HCT116 (cell line): Measurements from ENCODE around the gene GDF2. TPM values are rescaled to one million over a fixed set of nuclear protein-coding genes. Genes with fewer than 3 reads are reported as not detected.

Source experiments
- ATAC-seq: fragments of 200-7000 bp; cut with Tn5 transposase; 2 replicates; pipeline ENCODE4 v1.9.1; 2020; ENCODE audit warnings: mild to moderate bottlenecking, moderate library complexity
- BruUV-seq: library from RNA; stranded (reverse); fragments of 400-500 nt; replicated peaks from 2 replicates; lab custom pipeline; 2021; lab: Mats Ljungman, UMichigan
- CTCF ChIA-PET: fragments of 300-600 bp; sonication (Branson Sonifier 250); formaldehyde crosslinking; loops from one replicate; lab custom pipeline; 2021; ENCODE audit warnings: antibody characterized with exemption; lab: Charles Lee
- POLR2A ChIA-PET: fragments of 300-600, 350-600 bp; sonication (Branson Sonifier 250); formaldehyde crosslinking; loops from one replicate; lab custom pipeline; 2021; ENCODE audit warnings: antibody characterized with exemption; lab: Charles Lee
- RAD21 ChIA-PET, 2 experiments: fragments of 300-600 bp; sonication (Branson Sonifier 250); formaldehyde crosslinking; loops; one replicate each; lab custom pipeline; 2023; ENCODE audit warnings: low total read pairs in 2 of 2; ENCODE audit not compliant: uncharacterized antibody in 2 of 2, unreplicated experiment in 2 of 2, low non-redundant PET in 1 of 2; lab: Charles Lee
- DNase-seq: peaks from one replicate; pipeline ENCODE4 v3.0.0-alpha.2; 2010; ENCODE audit warnings: low read depth, low spot score
- H2AFZ ChIP-seq: fragments of 200-600 bp; shearing (Covaris generic), sonication (generic); 2 replicates; pipeline ENCODE4 v1.6.1; 2017; ENCODE audit warnings: low read depth, mixed run types, mixed read lengths, antibody characterized with exemption, low read length; ENCODE audit not compliant: poor library complexity, severe bottlenecking
- H3K27ac ChIP-seq: 2 replicates; pipeline ENCODE4 v1.5.1; 2012; ENCODE audit warnings: low read depth, low read length
- H3K27me3 ChIP-seq: fragments of 200-600 bp; sonication (generic); 2 replicates; pipeline ENCODE4 v1.6.1; 2016; ENCODE audit warnings: mixed run types, low read length, mixed read lengths; ENCODE audit not compliant: insufficient read depth
- H3K36me3 ChIP-seq, 2 experiments: fragments of 200-500 bp in 1 of 2; fragments of 200-600 bp in 1 of 2; sonication (Bioruptor generic) in 1 of 2; sonication (generic) in 1 of 2; 2 replicates each; pipeline versions ENCODE4 v1.5.1 to v1.6.1; 2014 to 2016; ENCODE audit warnings: low read length in 2 of 2, inconsistent platforms in 1 of 2, mixed read lengths in 1 of 2, mixed run types in 1 of 2; ENCODE audit not compliant: insufficient read depth in 2 of 2, control insufficient read depth in 1 of 2
- H3K4me1 ChIP-seq, 2 experiments: fragments of 200-600 bp in 1 of 2; sonication (generic) in 1 of 2; 2 replicates each; pipeline versions ENCODE4 v1.5.1 to v1.6.1; 2012 to 2017; ENCODE audit warnings: low read length in 2 of 2, inconsistent platforms in 1 of 2, mild to moderate bottlenecking in 1 of 2, mixed read lengths in 1 of 2, mixed run types in 1 of 2, moderate library complexity in 1 of 2; ENCODE audit not compliant: insufficient read depth in 2 of 2, control insufficient read depth in 1 of 2
- H3K4me2 ChIP-seq: fragments of 200-600 bp; sonication (generic); 2 replicates; pipeline ENCODE4 v1.6.1; 2017; ENCODE audit warnings: mixed run types, low read length, mixed read lengths
- H3K4me3 ChIP-seq, 2 experiments: fragments of 200-600 bp in 1 of 2; sonication (generic) in 1 of 2; replicated peaks in 1 of 2; 2 replicates each; pipeline ENCODE4 v1.5.1; 2011 to 2016; ENCODE audit warnings: low read length in 2 of 2, control low read depth in 1 of 2, low read depth in 1 of 2, mild to moderate bottlenecking in 1 of 2, mixed read lengths in 1 of 2, mixed run types in 1 of 2
- H3K79me2 ChIP-seq: fragments of 200-600 bp; sonication (generic); 2 replicates; pipeline ENCODE4 v1.6.1; 2017; ENCODE audit warnings: mild to moderate bottlenecking, mixed run types, low read length, moderate library complexity, mixed read lengths; ENCODE audit not compliant: insufficient read depth
- H3K9ac ChIP-seq: fragments of 200-600 bp; sonication (generic); 2 replicates; pipeline ENCODE4 v1.6.1; 2016; ENCODE audit warnings: low read length, mixed read lengths
- H3K9me2 ChIP-seq: fragments of 200-600 bp; sonication (generic), shearing (Covaris generic); 2 replicates; pipeline ENCODE4 v1.6.1; 2017; ENCODE audit warnings: mixed run types, mild to moderate bottlenecking, moderate library complexity; ENCODE audit not compliant: insufficient read depth
- H3K9me3 ChIP-seq, 2 experiments: fragments of 200-500 bp in 1 of 2; fragments of 200-600 bp in 1 of 2; sonication (Bioruptor generic) in 1 of 2; sonication (generic) in 1 of 2; 2 replicates each; pipeline ENCODE4 v1.6.1; 2014 to 2017; ENCODE audit warnings: low read length in 2 of 2, mixed read lengths in 2 of 2, inconsistent platforms in 1 of 2, low read depth in 1 of 2, mild to moderate bottlenecking in 1 of 2, mixed run types in 1 of 2, moderate library complexity in 1 of 2; ENCODE audit not compliant: control insufficient read depth in 1 of 2, insufficient read depth in 1 of 2
- H4K20me1 ChIP-seq: fragments of 200-600 bp; sonication (generic), shearing (Covaris generic); 2 replicates; pipeline ENCODE4 v1.6.1; 2017; ENCODE audit warnings: mixed run types, mild to moderate bottlenecking, moderate library complexity; ENCODE audit not compliant: insufficient read depth
- ATF3 ChIP-seq: IDR thresholded peaks from 2 replicates; pipeline ENCODE4 v1.6.1; 2012
- CBX3 ChIP-seq: IDR thresholded peaks from 2 replicates; pipeline ENCODE4 v1.6.1; 2012; ENCODE audit warnings: low read depth
- CTCF ChIP-seq, 3 experiments: fragments of 200-600 bp in 1 of 3; sonication (generic) in 1 of 3; IDR thresholded peaks in 2 of 3; conservative IDR thresholded peaks in 1 of 3; 2 replicates each; pipeline ENCODE4 v1.5.1; 2012 to 2017; ENCODE audit warnings: low read depth in 2 of 3, low read length in 2 of 3, antibody characterized with exemption in 1 of 3, borderline replicate concordance in 1 of 3, control low read depth in 1 of 3, mild to moderate bottlenecking in 1 of 3, mixed read lengths in 1 of 3, mixed run types in 1 of 3, moderate library complexity in 1 of 3; ENCODE audit not compliant: insufficient read depth in 1 of 3
- EGR1 ChIP-seq: IDR thresholded peaks from 2 replicates; pipeline ENCODE4 v1.6.1; 2012; ENCODE audit warnings: low read depth
- EZH2 ChIP-seq: fragments of 200-600 bp; sonication (generic); IDR thresholded peaks from 2 replicates; pipeline ENCODE4 v1.6.1; 2017; ENCODE audit warnings: antibody characterized with exemption, mixed run types
- EZH2phosphoT487 ChIP-seq: fragments of 200-600 bp; IDR thresholded peaks from 2 replicates; pipeline ENCODE4 v1.6.1; 2018; ENCODE audit warnings: antibody characterized with exemption, borderline replicate concordance
- MAX ChIP-seq: IDR thresholded peaks from 2 replicates; pipeline ENCODE4 v1.6.1; 2012
- POLR2A ChIP-seq: IDR thresholded peaks from 2 replicates; pipeline ENCODE4 v1.7.0; 2011; ENCODE audit warnings: borderline replicate concordance; ENCODE audit not compliant: insufficient read depth, insufficient read length; ENCODE audit errors: extremely low read depth
- POLR2AphosphoS5 ChIP-seq: IDR thresholded peaks from 2 replicates; pipeline ENCODE4 v1.6.1; 2011; ENCODE audit warnings: mild to moderate bottlenecking, low read depth, low read length, moderate library complexity
- RAD21 ChIP-seq: IDR thresholded peaks from 2 replicates; pipeline ENCODE4 v1.6.1; 2012; ENCODE audit warnings: low read depth, mild to moderate bottlenecking
- SIN3A ChIP-seq: IDR thresholded peaks from 2 replicates; pipeline ENCODE4 v1.6.1; 2012; ENCODE audit warnings: low read depth
- ZBTB33 ChIP-seq: IDR thresholded peaks from 2 replicates; pipeline ENCODE4 v1.6.1; 2011; ENCODE audit warnings: mild to moderate bottlenecking, low read length, moderate library complexity; ENCODE audit not compliant: insufficient replicate concordance; ENCODE audit errors: extremely low read depth
- ZFX ChIP-seq: fragments of 450-650 bp; IDR thresholded peaks from 2 replicates; pipeline ENCODE4 v1.6.1; 2017
- ZNF274 ChIP-seq: fragments of 200-500 bp; sonication (Bioruptor generic); IDR thresholded peaks from 2 replicates; pipeline ENCODE4 v1.6.1; 2014; ENCODE audit warnings: mild to moderate bottlenecking, low read depth, low read length, inconsistent platforms
- intact Hi-C: fragments of 100-400 bp; cut with micrococcal nuclease; formaldehyde crosslinking; loops from 2 replicates; pipeline ENCODE4 v1.10.0; 2022
- total RNA-seq: library from RNA; stranded (reverse); gene quantifications from one replicate; pipeline ENCODE4 v1.2.1, GENCODE V29; 2021; ENCODE audit not compliant: unreplicated experiment

The GDF2 gene
- total RNA-seq, 1 experiment from 2014 or later = not detected

- Histone ChIP-seq H3K4me3 (no peak overlapping the region), H3K36me3 (no peaks in the 10 kb centered on the region), H4K20me1 (no peaks in the 10 kb centered on the region), H3K27me3 (no peaks in the 10 kb centered on the region), H3K4me1 (peaks cover 0 to 6% of the 10 kb centered on the region in 2 experiments; a peak in 1 of 4 replicates), H2AFZ (no peak overlapping the region), H3K9me3 (no peaks in the 10 kb centered on the region), H3K27ac (no peak overlapping the region), H3K79me2 (no peaks in the 10 kb centered on the region), H3K9me2 (no peaks in the 10 kb centered on the region), H3K9ac (no peak overlapping the region), H3K4me2 (no peak overlapping the region)
- POLR2A ChIA-PET = no interaction called here
- TF ChIP-seq EGR1 = no peak
- TF ChIP-seq ATF3 = no peak
- TF ChIP-seq ZBTB33 = no peak
- TF ChIP-seq MAX = no peak
- TF ChIP-seq EZH2phosphoT487 = no peak
- ATAC-seq = no peak
- BruUV-seq = no TSS peak
- intact Hi-C loops = no loop called here
- DNase-seq = no peak
- RAD21 ChIA-PET = no interaction called here
- CTCF ChIA-PET = no interaction called here
Measured at GRCh38 chr10:47356708-47357107, 34.5 kb downstream of the GDF2 start.

GRCh38 chr10:47357131-47357582 is 34.9 kb downstream of the GDF2 start:
- no peak for TF ChIP-seq POLR2AphosphoS5
- no peak for TF ChIP-seq SIN3A
- TF ChIP-seq ZNF274 = no peak
- no peak for TF ChIP-seq EZH2
- TF ChIP-seq ZFX = no peak
- no peak for TF ChIP-seq MAX
- TF ChIP-seq EZH2phosphoT487 = no peak
- TF ChIP-seq CBX3 = no peak
- TF ChIP-seq CTCF (IDR thresholded peaks at IDR 0.05 in 2 of 3, conservative IDR thresholded peaks at IDR 0.05 in 1 of 3; ENCODE audit: borderline replicate concordance in 1 of 3, insufficient read depth in 1 of 3, low read depth in 2 of 3, low read length in 2 of 3) = no peak
- no peak for TF ChIP-seq RAD21
- no peak for TF ChIP-seq POLR2A
- RAD21 ChIA-PET = no interaction called here
- no peaks in the 10 kb centered on the region for H3K9me2 ChIP-seq
- H2AFZ ChIP-seq = no peak overlapping the region
- CTCF ChIA-PET = no interaction called here
- no peak for ATAC-seq
- H3K9me3 ChIP-seq = no peaks in the 10 kb centered on the region
- intact Hi-C loops = no loop called here
- BruUV-seq = no TSS peak
- no peak overlapping the region for H3K27ac ChIP-seq
- H3K36me3 ChIP-seq = no peaks in the 10 kb centered on the region
- H3K4me2 ChIP-seq = no peak overlapping the region
- no peak overlapping the region for H3K9ac ChIP-seq
- H3K79me2 ChIP-seq = no peaks in the 10 kb centered on the region
- POLR2A ChIA-PET = no interaction called here
- no peak overlapping the region for H3K4me3 ChIP-seq
- H4K20me1 ChIP-seq = no peaks in the 10 kb centered on the region
- peaks cover 0 to 9% of the 10 kb centered on the region in 2 experiments; a peak in 1 of 4 replicates for H3K4me1 ChIP-seq
- H3K27me3 ChIP-seq = no peaks in the 10 kb centered on the region
- DNase-seq = no peak
